GM12801 (cell line): ENCODE measurements around the gene PCDH9.

Experiments
- TF ChIP-seq, protein P1 (sequence below): IDR thresholded peaks from one replicate; pipeline ENCODE4 v1.5.1; 2011; ENCODE audit warnings: control low read depth; ENCODE audit not compliant: insufficient read length; ENCODE audit errors: extremely low read depth

Gene PCDH9

DNA sequence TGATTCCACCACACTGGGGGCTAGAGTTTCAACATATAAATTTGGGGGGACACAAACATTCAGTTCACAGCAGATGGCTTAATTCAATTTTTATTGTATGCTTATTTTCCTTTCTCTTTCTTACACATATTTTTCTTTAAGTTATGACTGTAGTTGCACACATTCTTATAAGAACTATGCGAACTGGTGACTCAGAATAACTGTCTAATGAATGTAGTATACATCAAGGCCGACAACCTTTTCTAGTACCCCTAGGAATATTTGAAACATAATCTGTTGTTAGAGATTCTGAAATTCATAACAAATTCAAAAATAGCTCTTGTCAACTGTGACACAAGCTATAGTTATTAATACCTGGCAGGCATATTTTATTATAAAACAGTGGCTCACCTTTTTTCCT is 695.6 kb downstream of the PCDH9 start:
- TF ChIP-seq, protein P1, sequence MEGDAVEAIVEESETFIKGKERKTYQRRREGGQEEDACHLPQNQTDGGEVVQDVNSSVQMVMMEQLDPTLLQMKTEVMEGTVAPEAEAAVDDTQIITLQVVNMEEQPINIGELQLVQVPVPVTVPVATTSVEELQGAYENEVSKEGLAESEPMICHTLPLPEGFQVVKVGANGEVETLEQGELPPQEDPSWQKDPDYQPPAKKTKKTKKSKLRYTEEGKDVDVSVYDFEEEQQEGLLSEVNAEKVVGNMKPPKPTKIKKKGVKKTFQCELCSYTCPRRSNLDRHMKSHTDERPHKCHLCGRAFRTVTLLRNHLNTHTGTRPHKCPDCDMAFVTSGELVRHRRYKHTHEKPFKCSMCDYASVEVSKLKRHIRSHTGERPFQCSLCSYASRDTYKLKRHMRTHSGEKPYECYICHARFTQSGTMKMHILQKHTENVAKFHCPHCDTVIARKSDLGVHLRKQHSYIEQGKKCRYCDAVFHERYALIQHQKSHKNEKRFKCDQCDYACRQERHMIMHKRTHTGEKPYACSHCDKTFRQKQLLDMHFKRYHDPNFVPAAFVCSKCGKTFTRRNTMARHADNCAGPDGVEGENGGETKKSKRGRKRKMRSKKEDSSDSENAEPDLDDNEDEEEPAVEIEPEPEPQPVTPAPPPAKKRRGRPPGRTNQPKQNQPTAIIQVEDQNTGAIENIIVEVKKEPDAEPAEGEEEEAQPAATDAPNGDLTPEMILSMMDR: no peak

DNA sequence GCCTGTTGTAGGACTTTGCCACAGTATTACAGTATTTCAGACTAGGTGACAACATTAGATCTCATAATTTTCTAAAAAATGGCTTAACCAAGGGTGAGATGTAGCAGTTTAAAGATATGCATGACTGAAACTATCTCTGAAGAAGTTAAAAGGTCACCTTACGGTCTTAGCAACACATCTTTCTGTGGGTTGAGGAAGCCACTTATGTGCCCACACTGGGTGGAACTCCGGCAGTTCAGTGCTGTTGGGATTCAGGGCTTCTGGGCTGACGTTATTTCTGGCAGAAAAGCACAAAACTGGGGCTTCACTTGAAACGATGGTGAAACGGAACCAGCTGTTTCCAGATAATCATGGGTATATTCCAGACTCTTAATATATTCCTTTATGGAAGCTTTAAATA is 697.3 kb downstream of the PCDH9 start:
- TF ChIP-seq, protein P1: no peak

DNA sequence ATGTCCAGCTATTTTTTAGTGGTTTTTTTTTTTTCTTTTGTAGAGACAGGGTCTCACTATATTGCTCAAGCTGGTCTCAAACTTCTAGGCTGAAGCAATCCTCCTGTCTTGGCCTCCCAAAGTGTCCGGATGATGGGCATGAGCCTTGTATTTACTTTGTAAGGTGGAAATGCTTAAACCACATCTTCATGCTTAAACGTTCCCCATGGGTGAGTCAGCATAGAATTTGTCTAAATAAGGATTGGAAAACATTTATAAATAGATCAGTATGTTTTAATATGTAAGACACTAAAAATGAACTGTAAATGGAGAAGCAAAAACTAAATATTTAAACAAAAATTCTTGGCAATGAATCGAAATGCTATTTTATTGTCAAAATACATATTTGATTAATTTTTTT is 698.0 kb downstream of the PCDH9 start:
- TF ChIP-seq, protein P1: no peak

DNA sequence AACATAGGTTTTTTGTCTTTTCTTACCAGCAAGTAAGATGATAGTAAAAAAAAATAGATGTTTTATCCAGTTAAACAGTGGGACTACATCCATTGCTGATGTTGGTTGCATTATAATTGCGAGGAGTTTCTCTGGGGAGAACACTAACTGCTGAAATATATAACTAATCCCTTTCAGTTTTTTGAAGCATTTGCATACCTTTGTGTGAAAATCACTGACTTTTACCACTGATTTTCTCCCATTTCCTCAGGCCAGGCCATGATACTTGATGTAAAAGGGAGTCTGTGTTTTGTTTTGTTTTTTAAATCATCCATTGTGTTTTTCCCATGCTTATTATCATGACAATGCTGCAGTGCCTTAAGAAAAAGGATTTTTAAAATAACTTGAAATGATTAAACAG is 699.5 kb downstream of the PCDH9 start:
- TF ChIP-seq, protein P1: no peak

DNA sequence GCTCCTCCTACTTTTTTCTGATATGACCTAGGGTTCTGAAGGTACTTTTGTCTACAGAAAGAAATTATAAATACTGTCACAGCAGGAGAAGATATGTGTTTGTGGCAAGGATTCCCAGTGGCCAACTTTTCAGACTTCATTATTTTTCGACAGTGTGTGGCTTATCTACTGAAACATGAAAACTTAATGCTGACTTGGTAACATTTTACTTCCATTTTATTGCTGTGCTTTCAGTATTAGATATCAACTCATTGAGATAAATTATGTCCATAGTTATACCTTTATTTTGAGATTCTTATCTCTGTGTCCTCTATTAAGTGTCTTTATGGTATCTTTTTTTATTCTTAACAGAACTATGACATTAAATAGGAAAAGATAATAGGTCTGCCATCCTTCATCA is 700.0 kb downstream of the PCDH9 start:
- TF ChIP-seq, protein P1: no peak

DNA sequence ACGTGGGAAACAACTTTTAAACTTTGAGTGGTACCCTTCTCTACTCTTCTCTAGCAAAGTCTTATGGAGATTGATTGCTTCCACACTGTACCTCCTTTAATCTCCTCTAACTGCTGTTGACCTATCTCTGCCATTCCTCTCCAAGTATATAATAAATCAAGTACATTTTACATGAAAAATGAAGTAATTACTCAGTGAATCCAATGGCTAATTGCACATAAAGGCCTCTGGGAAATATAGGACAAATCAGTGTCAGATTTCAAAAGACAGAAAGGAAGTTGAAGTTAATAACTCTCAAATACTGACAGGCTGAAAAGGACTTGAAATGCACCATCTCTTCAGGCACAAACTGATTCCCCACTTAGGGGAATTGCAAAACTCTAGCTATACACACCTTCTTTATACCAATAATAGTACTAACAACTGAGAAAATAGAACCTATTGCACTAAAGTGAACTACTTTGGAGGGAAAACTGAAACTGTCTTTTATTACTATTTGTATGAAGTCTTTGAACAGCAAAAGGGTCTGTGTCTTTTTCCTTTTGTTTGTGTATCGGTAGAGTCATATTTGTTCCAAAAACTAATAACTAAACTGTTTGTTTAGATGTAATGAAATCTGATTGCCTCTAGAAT is 701.1 kb downstream of the PCDH9 start:
- TF ChIP-seq, protein P1: no peak

DNA sequence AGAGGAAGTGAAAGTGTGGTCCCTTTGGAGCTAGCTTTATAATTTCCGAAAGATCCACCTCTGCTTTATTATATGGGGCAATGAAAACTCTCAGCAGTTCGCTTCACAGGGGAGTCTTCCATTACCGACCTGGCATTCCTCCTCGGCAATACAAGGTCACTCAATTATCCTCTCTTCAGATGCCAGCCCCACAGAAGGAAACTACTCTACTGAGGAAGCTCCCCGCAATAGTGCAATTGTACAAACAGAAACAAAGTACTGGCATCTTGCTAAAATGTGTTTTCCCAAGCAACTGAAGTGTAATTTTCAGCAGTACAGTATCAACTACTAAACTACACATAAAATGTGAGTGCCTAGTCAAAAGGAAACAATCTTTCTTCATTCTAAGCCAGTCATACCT is 702.0 kb downstream of the PCDH9 start:
- TF ChIP-seq, protein P1: no peak
